Bone marrow (tissue), 2 donors: ENCODE results near the gene NUFIP2.
"Not testable (repeated sequence)": the region's sequence is repeated elsewhere in the genome, so short reads cannot be mapped to it uniquely, and the experiment has no call there.

Source experiments
- DNase-seq, 2 donors: peaks; one replicate each; lab custom pipeline; 2025; lab: John Stamatoyannopoulos, UW

NUFIP2 gene

DNA sequence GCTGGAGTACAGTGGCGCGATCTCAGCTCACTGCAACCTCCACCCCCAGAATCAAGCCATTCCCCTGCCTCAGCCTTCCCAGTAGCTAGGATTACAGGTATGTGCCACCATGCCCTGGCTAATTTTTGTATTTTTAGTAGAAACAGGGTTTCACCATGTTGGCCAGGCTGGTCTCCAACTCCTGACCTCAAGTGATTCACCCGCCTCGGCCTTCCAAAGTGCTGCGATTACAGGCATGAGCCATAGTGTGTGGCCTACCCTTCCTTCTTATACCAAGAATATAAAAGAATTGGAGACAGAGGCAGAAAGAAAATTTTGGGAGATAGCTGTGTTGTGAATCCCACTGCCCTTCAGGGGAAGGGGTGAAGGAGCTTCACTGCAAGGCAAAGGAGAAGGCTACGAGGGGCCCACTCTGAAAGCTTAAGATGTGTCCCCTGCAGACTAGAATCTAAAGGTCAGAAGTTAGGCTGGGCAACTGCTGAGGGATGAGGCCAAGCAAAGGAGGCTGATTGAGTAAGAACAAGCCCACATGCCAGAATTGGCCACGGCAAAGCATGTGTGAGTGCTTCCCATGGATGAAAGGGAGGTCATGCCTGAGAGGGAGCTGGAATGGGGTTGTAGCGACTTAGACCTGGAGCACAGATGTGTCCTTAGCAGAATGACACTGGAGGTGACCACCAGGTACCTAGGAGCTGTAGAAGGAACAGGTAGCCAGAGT is 55.7 kb downstream of the NUFIP2 start:
- DNase-seq = no peak

DNA sequence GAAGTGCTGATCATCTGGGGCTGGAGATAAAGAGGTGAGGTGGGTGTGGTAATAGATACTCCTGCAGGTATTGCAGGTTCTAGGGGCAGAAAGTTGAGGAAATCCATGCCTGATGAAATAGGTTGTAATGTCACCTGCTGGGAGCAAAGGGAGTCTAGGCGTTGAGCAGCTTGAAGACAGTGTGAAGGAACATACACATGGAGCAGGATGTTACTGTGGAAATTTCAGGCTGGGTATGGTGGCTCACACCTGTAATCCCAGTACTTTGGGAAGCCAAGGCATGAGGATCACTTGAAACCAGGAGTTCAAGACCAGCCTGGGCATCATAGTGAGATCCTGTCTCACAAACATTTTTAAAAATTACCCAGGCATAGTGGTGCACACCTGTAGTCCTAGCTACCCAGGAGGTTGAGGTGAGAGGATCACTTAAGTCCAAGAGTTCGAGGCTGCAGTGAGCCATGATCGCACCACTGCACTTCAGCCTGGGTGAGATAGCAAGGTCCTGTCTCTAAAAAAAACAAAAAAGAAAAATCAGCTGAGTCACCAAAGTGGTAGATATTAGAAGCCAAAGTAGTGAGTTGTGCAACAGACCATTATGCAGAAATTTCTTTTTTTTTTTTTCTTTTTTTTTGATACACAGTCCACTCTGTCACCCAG is 56.3 kb downstream of the NUFIP2 start:
- DNase-seq = no peak

DNA sequence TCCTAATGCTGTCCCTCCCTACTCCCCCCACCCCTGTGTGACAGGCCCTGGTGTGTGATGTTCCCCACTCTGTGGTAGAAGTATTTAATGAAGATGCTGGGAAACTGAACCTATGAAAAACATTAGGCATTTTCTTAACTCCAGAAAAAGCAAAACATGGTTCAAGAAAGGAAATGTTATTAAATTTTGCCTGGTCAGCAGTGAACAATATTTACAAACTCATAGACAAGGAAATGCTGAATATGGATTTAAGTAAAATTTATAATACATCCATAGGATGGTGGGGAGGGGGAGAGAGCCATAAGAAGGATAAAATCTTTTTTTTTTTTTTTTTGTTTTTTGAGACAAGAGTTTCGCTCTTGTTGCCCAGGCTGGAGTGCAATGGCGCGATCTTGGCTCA is 58.0 kb downstream of the NUFIP2 start:
- no peak for DNase-seq

DNA sequence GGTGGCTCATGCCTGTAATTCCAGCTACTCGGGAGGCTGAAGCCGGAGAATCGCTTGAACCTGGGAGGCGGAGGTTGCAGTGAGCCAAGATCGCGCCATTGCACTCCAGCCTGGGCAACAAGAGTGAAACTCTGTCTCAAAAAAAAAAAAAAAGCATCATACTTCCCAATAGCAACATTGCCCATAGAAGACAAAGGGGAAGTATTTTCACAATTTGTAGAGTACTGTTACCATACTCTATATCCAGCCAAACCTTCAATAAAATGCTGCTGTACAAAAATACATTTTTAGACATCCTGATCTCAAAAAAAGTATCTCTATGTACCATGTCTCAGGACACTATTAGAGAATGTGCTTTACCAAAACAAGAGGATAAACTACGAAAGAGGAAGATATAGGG is 59.0 kb downstream of the NUFIP2 start:
- DNase-seq = not testable (repeated sequence)

DNA sequence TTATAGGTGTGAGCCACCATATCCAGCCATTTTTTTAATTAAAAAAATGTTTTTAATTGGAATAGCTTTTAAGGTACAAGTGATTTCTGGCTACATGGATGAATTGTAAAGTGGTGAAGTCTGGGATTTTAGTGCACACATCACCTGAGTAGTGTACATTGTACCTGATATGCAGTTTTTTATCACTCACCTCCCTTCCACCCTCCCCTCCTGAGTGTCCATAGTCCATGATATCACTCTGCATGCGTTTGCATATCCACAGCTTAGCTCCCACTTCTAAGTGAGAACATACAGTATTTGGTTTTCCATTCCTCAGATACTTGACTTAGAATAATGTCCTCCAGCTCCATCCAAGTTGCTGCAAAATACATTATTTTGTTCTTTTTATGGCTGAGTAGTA is 60.6 kb downstream of the NUFIP2 start:
- no peak for DNase-seq

DNA sequence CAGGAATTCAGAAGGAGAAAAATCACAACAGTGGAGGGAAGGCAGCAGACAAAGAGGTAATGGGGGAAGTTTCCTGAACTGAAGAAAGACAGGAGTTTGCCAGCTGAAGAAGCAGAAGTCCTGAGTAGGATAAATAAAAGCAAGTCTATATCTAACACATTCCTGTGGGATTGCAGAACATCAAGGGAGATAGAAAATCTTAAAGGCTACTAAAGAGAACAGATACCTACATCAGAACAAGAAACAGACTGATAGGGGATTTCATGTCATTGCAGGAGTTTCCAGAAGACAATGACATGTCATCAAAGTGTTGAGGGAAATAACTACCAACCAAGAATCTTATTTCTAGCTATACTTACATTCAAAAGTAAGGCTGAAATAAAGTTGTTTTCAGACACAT is 68.6 kb downstream of the NUFIP2 start:
- no peak for DNase-seq

DNA sequence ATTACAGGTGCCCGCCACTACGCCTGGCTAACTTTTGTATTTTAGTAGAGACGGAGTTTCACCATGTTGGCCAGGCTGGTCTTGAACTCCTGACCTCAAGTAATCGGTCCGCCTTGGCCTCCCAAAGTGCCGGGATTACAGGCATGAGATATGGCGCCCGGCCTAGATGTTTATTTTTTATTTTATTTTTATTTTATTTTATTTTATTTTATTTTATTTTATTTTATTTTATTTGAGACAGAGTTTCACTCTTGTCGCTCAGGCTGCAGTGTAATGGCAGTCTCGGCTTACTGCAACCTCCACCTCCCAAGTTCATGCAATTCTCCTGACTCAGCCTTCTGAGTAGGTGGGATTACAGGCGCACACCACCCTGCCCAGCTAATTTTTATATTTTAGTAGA is 72.6 kb downstream of the NUFIP2 start:
- not testable (repeated sequence) for DNase-seq

DNA sequence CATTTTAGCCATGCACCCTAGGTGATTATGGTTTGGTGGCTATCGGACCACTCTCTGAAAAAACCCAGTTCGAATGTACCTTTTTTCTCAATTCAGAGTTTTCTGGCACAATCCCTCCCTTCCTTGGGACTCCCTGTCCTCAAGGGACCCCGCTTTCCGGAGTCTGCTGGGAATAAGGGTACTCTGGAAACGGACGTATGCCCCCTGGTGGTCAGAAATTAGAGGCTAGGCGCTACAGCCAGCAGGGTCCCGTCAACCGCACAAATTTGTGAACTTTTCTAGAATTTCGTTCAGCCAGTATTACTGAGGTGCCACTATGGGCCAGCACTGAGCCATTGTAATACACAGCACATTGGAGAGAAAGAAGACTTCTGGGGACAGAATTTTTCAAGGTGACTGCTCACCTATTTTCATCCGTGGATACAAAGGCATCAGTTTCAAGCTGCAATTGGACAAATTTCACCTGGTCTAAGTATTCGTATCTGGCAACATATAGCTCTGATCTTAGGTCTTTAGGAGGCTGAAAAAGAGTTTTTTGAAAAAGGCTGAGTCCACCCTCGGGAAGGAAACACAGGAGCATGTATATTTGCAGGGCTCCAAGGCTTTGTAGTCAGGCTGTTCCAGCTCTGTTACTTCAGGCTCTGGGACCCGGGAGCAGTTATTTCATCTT is 74.4 kb downstream of the NUFIP2 start:
- DNase-seq = peak; percentile 37 to 77

DNA sequence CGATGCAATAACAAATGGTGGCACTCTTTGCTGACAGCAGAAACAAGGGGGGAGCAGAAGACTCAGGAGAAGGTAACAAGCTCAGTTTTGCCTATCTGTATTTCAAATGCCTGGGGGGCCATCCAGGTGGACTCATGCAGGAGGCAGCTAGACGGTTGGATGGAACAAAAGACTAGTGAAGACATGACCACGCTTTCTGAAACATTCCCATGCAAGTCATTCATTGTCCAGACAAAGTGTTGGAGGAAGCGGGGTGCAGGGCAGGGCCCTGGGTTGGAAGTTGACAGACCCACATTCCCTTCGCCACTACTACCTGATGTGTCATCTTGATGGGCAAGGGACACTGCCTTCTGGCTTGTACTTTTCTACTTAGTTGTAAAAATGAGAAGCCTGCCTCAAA is 77.1 kb downstream of the NUFIP2 start:
- no peak for DNase-seq

DNA sequence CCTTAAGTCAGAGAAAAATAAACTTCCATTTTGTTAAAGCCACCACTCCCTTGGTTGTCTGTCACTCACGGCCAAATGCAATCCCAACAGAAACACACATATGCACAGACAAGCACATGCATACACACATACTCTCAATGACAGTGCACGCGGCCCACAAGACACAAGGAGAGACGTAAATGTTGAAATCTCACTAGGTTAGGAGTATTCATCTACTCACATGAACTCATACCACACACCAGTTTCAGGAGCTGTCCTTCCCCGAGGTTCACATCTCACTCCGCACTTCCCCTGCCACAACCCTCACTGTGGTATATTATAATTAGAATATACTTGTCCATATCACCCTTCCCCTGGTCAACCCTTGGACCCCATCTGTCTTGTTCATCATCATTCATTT is 77.8 kb downstream of the NUFIP2 start:
- DNase-seq = no peak

DNA sequence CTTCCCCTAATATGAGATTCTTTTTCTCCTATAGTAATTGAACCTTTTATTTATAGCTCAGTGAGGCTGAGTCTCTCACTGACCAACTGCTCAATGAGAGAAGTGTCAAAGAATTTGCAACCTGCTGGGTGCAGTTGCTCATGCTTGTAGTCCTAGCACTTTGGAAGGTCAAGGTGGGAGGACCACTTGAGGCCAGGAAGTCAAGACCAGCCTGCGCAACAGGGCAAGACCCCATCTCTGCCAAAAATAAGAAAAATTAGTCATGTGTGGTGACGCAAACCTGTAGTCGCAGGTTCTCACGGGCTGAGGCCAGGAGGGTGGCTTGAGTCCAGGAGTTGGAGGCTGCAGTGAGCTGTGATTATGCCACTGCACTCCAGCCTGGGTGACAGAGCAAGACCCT is 78.2 kb downstream of the NUFIP2 start:
- no peak for DNase-seq

DNA sequence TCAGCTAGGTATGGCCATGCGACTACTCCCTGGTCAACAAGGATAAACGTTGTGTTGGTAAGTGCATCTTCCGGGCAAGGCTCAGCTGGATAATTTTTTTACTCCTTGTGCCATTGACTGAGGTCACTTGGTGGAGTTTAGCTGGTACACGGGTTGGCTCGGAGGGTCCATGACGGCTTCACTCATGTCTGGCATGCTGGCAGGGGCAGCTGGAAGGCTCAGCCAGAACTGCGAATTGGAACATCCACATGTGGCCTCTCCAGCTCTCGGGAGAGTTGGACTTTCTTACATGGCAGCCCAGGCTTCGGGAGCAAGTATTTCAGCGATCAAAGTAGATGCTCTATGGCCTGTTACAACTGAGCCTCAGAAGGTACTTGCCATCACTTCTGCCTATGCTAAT is 78.8 kb downstream of the NUFIP2 start:
- no peak for DNase-seq

DNA sequence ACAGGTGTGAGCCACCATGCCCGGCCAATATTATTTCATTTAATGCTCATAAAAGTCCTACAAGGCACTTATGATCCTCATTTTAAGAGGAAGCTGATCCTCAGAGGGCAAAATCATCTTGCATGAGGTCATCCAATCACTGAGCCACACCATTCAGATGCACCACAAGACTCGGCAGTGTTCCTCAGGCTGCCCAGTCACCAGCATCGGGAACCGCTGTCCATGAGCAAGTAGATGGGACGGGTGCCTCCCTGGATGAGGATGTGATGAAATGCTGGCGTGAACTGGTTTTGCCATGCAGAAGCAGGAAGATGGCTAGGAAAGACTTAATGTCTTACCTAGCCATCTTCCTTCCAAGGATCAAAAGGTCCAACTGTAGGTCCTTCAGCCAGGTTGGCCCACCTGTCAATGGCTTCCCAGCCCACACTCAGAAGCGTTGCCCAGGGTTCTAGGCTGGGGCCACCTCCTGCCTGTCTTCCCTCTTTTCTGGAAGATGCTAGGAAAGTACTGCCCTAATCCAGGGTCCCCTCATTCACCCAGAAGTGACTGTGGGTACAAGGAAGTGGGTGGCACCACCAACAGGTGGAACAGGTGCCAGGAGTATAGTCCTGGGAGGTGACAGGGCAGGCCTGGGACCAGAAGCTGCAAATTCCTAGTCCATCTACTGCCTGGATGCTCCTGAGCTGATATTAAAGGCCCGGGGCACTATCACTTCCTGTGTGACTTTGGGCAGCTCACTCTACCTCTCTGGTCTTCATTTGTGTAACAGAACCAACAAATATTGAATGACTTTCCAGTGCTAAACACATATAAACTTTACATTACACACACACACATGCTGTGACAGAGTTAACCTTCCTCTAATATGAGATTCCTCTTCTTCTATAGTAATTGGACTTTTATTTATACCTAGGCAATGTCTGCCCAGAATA is 79.5 kb downstream of the NUFIP2 start:
- DNase-seq = peak in 1 of 2 donors; percentile 15

DNA sequence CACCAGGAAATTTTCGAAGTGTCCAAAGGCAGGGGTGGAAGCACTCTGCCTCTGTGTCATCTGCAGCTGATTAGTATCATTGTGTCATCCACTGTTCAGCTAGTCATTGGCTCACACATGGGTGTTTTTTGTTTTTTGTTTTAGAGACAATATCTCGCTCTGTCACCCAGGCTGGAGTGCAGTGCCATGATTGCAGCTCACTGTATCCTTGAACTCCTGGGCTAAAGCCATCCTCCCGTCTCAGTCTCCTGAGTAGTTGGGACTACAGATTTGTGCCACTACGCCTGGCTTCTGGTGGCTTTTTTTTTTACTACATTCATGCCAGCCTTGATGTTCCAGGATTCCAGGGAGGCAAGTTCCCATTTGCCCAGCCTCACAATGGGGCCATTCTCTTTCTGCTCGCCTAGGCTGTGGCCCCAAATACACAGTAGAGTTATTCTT is 81.2 kb downstream of the NUFIP2 start:
- no peak for DNase-seq

DNA sequence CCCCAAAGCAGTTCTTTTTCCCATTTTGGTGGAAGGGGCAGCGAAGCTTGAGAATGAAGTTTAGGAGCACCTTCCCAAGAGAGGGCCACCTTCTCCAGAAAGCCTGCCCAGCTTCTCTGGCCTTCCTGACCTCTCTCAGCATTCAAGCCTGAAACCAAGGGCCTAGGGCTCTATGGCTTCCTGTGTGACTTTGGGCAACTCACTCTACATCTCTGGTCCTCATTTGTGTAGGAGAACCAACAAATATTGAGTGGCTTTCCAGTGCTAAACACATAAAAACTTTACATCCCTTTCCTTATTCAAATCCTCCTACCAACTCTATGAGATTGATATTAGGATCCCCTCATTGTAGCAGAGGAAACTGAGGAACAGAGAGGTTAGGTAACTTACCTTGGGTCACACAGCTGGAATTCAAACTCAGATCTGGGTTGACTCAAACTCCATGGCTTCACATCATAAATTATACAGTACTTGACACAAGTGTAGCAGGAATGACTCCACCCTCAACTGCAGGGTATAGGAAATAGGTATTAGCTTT is 81.8 kb downstream of the NUFIP2 start:
- no peak for DNase-seq

DNA sequence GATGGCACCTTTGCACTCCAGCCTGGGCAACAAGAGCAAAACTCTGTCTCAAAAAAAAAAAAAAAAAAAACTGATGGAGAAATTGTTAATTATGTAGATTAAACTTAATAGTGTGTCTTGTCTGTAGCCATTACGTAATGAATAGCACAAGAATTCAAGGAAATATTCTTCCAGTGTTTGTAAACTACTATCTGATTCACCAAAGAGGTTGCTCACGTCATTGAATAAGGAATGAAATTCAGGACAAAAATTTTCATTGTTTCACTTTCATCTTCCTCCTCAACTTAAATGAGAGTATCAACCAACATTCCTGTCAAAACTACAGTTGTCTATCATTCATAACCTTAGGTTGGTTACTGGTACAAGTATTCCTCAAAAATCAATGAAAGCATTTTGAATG is 83.1 kb downstream of the NUFIP2 start:
- DNase-seq = no peak

DNA sequence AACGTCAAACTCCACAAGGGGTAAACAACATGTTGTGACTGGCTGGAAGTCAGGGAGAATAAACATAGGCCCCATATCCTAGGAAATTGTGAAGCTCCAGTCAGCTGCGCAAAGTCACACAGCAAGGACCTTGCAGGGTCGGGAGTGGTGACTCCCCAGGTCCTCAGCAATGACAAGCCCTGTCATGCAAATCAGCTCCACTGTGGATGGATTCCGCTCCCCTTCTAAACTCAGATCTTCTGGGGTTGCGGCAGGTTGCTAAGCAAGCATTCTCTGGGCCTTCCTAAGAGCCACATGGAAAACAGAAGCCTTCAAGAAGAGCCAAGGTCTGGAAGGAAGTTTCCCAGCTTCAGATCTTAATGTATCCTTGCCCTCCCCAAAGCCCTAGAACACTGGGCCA is 84.9 kb downstream of the NUFIP2 start:
- DNase-seq = no peak

DNA sequence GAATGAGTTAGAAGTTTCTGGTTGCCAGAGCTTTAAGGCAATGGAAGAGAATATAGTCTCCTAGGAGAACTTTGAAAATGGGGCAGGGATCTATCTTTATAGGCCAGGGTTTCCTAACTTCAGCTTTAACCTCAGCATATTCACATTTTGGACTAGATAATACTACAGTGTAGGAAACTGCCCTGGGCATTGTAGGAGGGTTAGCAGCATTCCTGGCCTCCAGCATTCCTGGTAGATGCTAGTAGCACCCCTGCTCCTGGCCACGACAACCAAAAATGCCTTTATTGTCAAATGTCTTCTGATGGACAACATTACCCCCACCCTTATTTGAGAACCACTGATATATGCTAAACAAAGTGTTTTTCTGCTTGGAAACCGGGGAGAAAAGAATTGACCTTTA is 86.0 kb downstream of the NUFIP2 start:
- DNase-seq = no peak
